ENCODE results near the gene CACNA1S.

CACNA1S gene

DNA sequence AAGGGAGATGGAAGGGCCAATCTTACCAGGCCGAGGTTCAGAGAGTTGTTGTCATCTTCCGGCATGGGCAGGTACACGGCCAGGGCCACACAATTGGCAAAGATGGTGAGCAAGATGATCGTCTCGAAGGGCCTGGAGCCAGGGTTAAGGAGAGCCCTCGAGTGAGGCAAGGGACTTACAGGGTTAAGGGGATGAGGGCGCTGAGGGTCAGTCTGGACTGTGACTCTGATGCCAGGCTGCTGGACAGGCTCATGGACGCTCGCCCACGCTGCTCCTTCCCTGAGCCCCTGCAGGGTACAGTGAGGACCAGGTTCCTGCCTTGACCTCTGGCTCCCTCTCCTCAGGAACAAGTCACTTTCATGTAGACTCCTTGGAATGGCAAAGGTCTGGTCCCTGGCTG, 2.1 kb downstream of the CACNA1S start:
- H3K27me3 ChIP-seq (ENCODE audit: insufficient read depth, low read length) = no peaks in the 10 kb centered on the region
- H3K4me3 ChIP-seq (ENCODE audit: low read depth, low read length, poor library complexity, severe bottlenecking) = no peak overlapping the region
- H3F3A ChIP-seq (ENCODE audit: insufficient read depth, low read length) = no peaks in the 10 kb centered on the region
- no peaks in the 10 kb centered on the region for H3K9me2 ChIP-seq (ENCODE audit: low read depth, low read length)
- H3K4me1 ChIP-seq (ENCODE audit: insufficient read depth, low read length, severe bottlenecking) = no peaks in the 10 kb centered on the region
- no peak overlapping the region for H3K27ac ChIP-seq (ENCODE audit: low read depth, low read length, poor library complexity, severe bottlenecking)
- H3K9me3 ChIP-seq (ENCODE audit: low read length) = no peaks in the 10 kb centered on the region
- H3K9ac ChIP-seq (ENCODE audit: low read length) = no peak overlapping the region
- no peaks in the 10 kb centered on the region for H4K20me1 ChIP-seq (ENCODE audit: insufficient read depth, low read length)
- H3K4me2 ChIP-seq (ENCODE audit: low read length) = no peak overlapping the region
- H3K36me3 ChIP-seq (ENCODE audit: insufficient read depth, low read length) = no peaks in the 10 kb centered on the region
- H3K79me2 ChIP-seq (ENCODE audit: insufficient read depth, low read length) = no peaks in the 10 kb centered on the region
- no peak overlapping the region for H2AFZ ChIP-seq (ENCODE audit: low read length)
- TF ChIP-seq, protein P1, sequence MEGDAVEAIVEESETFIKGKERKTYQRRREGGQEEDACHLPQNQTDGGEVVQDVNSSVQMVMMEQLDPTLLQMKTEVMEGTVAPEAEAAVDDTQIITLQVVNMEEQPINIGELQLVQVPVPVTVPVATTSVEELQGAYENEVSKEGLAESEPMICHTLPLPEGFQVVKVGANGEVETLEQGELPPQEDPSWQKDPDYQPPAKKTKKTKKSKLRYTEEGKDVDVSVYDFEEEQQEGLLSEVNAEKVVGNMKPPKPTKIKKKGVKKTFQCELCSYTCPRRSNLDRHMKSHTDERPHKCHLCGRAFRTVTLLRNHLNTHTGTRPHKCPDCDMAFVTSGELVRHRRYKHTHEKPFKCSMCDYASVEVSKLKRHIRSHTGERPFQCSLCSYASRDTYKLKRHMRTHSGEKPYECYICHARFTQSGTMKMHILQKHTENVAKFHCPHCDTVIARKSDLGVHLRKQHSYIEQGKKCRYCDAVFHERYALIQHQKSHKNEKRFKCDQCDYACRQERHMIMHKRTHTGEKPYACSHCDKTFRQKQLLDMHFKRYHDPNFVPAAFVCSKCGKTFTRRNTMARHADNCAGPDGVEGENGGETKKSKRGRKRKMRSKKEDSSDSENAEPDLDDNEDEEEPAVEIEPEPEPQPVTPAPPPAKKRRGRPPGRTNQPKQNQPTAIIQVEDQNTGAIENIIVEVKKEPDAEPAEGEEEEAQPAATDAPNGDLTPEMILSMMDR (IDR thresholded peaks at IDR 0.05; ENCODE audit: low read length) = no peak
- no peak for TF ChIP-seq EZH2 (IDR thresholded peaks at IDR 0.05; ENCODE audit: borderline replicate concordance, low read length)

DNA sequence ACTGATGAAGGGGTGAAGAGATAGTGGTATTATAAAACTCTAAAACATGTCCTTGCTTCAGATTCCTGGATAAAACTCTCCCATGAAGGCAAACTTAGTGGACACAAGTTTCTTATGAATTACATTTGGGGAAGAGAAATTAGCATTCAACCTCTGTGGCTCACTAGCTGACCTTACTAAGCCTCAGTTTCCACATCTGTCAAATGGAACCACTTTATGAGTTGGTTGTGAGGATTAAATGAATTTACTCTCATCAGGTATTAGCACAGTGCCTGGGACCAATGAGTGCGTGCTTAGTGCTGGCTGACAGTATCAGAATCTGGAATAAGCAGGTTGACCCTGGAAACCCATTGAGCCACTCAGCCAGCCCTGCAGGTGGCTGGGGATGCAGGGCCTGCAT, 2.6 kb downstream of the CACNA1S start:
- TF ChIP-seq EZH2 (IDR thresholded peaks at IDR 0.05; ENCODE audit: borderline replicate concordance, low read length) = no peak
- TF ChIP-seq, protein P1 (IDR thresholded peaks at IDR 0.05; ENCODE audit: low read length) = no peak
- Histone ChIP-seq H3K36me3 (ENCODE audit: insufficient read depth, low read length) (no peaks in the 10 kb centered on the region), H3K4me2 (ENCODE audit: low read length) (no peak overlapping the region), H3K4me3 (ENCODE audit: low read depth, low read length, poor library complexity, severe bottlenecking) (no peak overlapping the region), H3K79me2 (ENCODE audit: insufficient read depth, low read length) (no peaks in the 10 kb centered on the region), H3K27me3 (ENCODE audit: insufficient read depth, low read length) (no peaks in the 10 kb centered on the region), H3K9me3 (ENCODE audit: low read length) (no peaks in the 10 kb centered on the region), H2AFZ (ENCODE audit: low read length) (no peak overlapping the region), H3F3A (ENCODE audit: insufficient read depth, low read length) (no peaks in the 10 kb centered on the region), H3K4me1 (ENCODE audit: insufficient read depth, low read length, severe bottlenecking) (no peaks in the 10 kb centered on the region), H4K20me1 (ENCODE audit: insufficient read depth, low read length) (no peaks in the 10 kb centered on the region), H3K9ac (ENCODE audit: low read length) (no peak overlapping the region), H3K9me2 (ENCODE audit: low read depth, low read length) (no peaks in the 10 kb centered on the region), H3K27ac (ENCODE audit: low read depth, low read length, poor library complexity, severe bottlenecking) (no peak overlapping the region)

DNA sequence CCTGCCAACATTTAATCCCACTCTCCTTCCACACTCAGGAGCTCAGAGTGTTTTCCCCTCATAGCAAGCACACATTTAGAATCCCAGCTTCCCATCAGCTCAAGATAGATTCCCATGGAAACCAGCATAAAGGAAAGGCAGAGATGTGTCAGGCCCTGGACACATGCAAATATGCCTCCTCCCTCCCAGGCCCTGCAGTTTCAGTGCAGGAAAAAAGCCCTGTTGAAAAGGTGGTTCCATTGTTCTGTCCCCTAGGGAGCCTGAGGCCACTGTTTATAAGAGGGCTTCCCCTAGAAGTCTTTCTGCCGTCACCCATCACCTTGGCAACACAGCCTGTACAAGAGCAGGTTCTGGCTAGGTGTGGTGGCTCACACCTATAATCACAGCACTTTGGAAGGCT, 3.6 kb downstream of the CACNA1S start:
- Histone ChIP-seq H3K79me2 (ENCODE audit: insufficient read depth, low read length) (no peaks in the 10 kb centered on the region), H3K36me3 (ENCODE audit: insufficient read depth, low read length) (no peaks in the 10 kb centered on the region), H3K27me3 (ENCODE audit: insufficient read depth, low read length) (no peaks in the 10 kb centered on the region), H2AFZ (ENCODE audit: low read length) (no peak overlapping the region), H3K4me3 (ENCODE audit: low read depth, low read length, poor library complexity, severe bottlenecking) (no peak overlapping the region), H3K9me3 (ENCODE audit: low read length) (no peaks in the 10 kb centered on the region), H4K20me1 (ENCODE audit: insufficient read depth, low read length) (no peaks in the 10 kb centered on the region), H3K9me2 (ENCODE audit: low read depth, low read length) (no peaks in the 10 kb centered on the region), H3K9ac (ENCODE audit: low read length) (no peak overlapping the region), H3F3A (ENCODE audit: insufficient read depth, low read length) (no peaks in the 10 kb centered on the region), H3K4me2 (ENCODE audit: low read length) (no peak overlapping the region), H3K27ac (ENCODE audit: low read depth, low read length, poor library complexity, severe bottlenecking) (no peak overlapping the region), H3K4me1 (ENCODE audit: insufficient read depth, low read length, severe bottlenecking) (no peaks in the 10 kb centered on the region)
- no peak for TF ChIP-seq EZH2 (IDR thresholded peaks at IDR 0.05; ENCODE audit: borderline replicate concordance, low read length)
- TF ChIP-seq, protein P1 (IDR thresholded peaks at IDR 0.05; ENCODE audit: low read length) = no peak
